Measurements from ENCODE around the gene RTCB.

Gene RTCB

GRCh38 chr22:32413719-32414118 lies 1.7 kb upstream of the RTCB start:
- peak in 1 of 2 experiments; percentile 55 for DNase-seq (ENCODE audit: low read depth in 1 of 2, low spot score in 1 of 2)
- TF ChIP-seq JUND (IDR thresholded peaks at IDR 0.05; ENCODE audit: low read depth) = no peak
- in situ Hi-C loops (cut with HindIII; ENCODE audit: low pct_unique_long_range_greater_than_20kb, low sequenced_read_pairs) = no loop called here

DNA sequence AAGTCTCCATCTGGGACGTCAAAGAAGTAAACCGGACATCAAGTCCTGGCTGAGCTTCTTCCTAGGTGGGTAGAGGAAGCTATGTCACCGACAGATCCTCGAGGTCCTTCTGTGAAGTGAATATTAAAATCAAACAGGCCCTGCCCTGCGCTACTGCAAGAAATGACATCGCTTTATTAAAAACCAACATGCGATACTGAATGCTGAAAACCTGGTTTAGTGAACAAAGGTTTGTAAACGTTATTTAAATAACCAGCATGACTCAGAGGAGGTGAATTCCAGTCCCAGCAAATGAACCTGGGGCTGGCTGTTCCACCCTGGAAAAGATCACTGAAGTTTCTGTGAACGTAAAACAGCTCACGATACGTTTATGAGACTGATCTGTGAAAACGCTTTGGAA lies 645 bp downstream of the RTCB start:
- in situ Hi-C loops (cut with HindIII; ENCODE audit: low pct_unique_long_range_greater_than_20kb, low sequenced_read_pairs) = no loop called here
- no peak for TF ChIP-seq JUND (IDR thresholded peaks at IDR 0.05; ENCODE audit: low read depth)
- peak in 1 of 2 experiments; percentile 9 for DNase-seq (ENCODE audit: low read depth in 1 of 2, low spot score in 1 of 2)

DNA sequence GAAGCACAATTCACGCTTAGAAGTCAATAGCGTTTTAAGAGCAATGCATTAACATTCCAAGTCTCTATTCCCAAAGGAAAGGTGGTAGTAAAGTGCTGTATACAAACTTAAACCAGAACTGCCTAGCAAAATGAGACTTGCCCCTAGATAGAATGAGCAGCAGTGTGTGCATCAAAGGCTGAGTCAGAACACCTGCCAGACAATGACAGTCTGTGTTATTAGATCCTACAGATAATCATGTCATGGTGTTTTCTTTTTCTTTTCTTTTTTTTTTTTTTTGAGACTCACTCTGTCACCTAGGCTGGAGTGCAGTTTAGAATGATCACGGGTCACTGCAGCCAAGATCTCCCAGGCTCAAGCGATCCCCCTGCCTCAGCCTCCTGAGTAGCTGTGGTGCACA lies 1.6 kb downstream of the RTCB start:
- DNase-seq (ENCODE audit: low read depth in 1 of 2, low spot score in 1 of 2) = no peak
- no peak for TF ChIP-seq JUND (IDR thresholded peaks at IDR 0.05; ENCODE audit: low read depth)
- in situ Hi-C loops (cut with HindIII; ENCODE audit: low pct_unique_long_range_greater_than_20kb, low sequenced_read_pairs) = no loop called here

DNA sequence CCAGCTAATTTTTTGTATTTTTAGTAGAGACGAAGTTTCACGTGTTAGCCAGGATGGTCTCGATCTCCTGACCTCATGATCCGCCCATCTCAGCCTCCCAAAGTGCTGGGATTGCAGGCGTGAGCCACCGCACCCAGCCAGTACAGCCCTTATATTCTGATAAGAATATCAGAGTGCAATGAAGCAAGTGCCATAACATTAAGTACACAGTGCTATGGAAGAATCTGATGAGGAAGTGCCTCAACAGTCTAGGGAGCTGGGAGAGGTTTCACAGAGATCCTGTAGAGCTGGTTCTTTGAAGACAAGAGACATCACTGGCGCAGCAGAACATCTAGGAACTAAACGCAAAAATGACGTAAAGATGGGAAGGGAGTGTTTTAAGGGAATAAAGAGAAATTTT lies 2.1 kb downstream of the RTCB start:
- DNase-seq (ENCODE audit: low read depth in 1 of 2, low spot score in 1 of 2) = no peak
- no peak for TF ChIP-seq JUND (IDR thresholded peaks at IDR 0.05; ENCODE audit: low read depth)
- in situ Hi-C loops (cut with HindIII; ENCODE audit: low pct_unique_long_range_greater_than_20kb, low sequenced_read_pairs) = no loop called here

DNA sequence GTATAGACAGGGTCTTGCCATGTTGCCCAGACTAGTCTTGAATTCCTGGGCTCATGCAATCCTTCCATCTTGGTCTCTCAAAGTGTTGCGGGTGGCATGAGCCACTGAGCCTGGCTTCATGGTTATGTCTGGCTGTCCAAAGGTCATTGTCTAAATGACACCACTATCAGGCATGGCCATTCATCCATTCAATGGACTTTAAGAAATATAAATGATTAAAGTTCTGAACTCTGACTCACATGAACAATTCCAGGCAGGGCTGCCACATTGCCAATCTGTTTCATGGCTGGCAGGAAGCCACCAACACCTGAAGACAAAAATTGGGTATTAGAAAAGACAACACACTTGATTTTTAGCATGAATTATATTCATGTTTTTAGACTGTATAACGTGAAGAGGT lies 4.1 kb downstream of the RTCB start:
- in situ Hi-C loops (cut with HindIII; ENCODE audit: low pct_unique_long_range_greater_than_20kb, low sequenced_read_pairs) = no loop called here

DNA sequence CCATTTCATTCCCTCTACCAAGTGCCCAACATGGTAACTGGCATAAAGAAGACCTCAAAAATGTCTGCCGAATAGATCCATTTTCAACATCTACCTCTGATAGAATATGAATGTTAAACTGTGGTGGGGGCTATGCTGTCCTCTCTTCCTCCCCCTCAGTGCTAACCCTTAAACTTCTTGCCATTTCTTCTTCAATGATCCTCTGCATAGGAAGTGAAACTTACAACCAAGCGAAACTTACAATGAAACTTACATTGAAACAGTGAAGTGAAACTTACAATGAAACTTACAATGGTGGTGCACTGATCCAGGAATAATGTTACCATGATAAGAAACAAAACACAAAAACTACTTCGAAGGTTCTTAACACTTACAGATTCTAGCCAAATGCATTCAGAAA lies 4.7 kb downstream of the RTCB start:
- DNase-seq (ENCODE audit: low read depth in 1 of 2, low spot score in 1 of 2) = no peak
- TF ChIP-seq JUND (IDR thresholded peaks at IDR 0.05; ENCODE audit: low read depth) = no peak
- in situ Hi-C loops (cut with HindIII; ENCODE audit: low pct_unique_long_range_greater_than_20kb, low sequenced_read_pairs) = no loop called here

More for the DNA sequence above, 4.1 kb downstream of the RTCB start:
- no peak for DNase-seq (ENCODE audit: low read depth in 1 of 2, low spot score in 1 of 2)
- no peak for TF ChIP-seq JUND (IDR thresholded peaks at IDR 0.05; ENCODE audit: low read depth)

- TF ChIP-seq JUND (IDR thresholded peaks at IDR 0.05; ENCODE audit: low read depth) = no peak
- DNase-seq (ENCODE audit: low read depth in 1 of 2, low spot score in 1 of 2) = no peak
- in situ Hi-C loops (cut with HindIII; ENCODE audit: low pct_unique_long_range_greater_than_20kb, low sequenced_read_pairs) = no loop called here
These were observed 8.0 kb downstream of the RTCB start for GRCh38 chr22:32404021-32404420.

- no peak for DNase-seq (ENCODE audit: low read depth in 1 of 2, low spot score in 1 of 2)
- in situ Hi-C loops (cut with HindIII; ENCODE audit: low pct_unique_long_range_greater_than_20kb, low sequenced_read_pairs) = no loop called here
- no peak for TF ChIP-seq JUND (IDR thresholded peaks at IDR 0.05; ENCODE audit: low read depth)
These were observed 10.6 kb downstream of the RTCB start for GRCh38 chr22:32401486-32401885.

DNA sequence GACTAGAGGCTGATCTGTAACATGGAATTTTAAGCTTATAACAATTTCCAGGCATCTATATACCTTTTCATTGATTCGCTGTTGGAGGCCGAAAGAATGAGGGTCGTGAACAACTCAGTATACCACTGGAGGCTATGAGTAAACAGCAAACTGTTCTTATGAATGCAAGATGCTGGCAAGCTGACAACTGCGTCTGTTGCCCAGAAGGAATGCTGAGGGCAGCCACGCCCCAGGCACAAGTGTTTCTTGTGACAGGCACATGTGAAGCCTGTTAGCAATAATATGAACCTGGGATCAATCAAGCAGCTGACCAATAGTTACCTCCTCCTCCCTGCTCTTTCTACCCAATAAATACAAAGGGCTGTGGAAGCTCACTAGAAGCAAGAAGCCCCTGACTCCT lies 15.3 kb downstream of the RTCB start:
- no peak for TF ChIP-seq JUND (IDR thresholded peaks at IDR 0.05; ENCODE audit: low read depth)
- DNase-seq (ENCODE audit: low read depth in 1 of 2, low spot score in 1 of 2) = peak in 1 of 2 experiments; percentile 1
- in situ Hi-C loops (cut with HindIII; ENCODE audit: low pct_unique_long_range_greater_than_20kb, low sequenced_read_pairs) = no loop called here

DNA sequence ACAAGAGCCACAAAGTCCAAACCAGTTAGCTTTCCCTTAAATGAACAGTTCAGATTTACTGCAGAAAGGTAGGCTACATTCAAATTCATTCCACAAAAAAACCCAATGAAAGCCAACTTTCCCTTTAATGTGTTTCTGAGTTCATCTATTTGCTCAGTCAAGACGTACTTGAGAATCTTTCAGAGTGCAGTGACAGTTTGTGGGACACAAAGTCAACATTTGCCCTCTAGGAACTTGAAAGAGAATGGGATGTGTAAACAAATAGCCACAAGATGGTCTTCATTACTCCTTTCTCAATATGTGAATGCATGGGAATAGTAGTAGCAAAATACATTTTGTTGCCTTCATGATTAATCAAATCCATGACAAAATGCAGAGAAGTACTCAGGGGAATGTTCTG lies 15.8 kb downstream of the RTCB start:
- DNase-seq (ENCODE audit: low read depth in 1 of 2, low spot score in 1 of 2) = no peak
- in situ Hi-C loops (cut with HindIII; ENCODE audit: low pct_unique_long_range_greater_than_20kb, low sequenced_read_pairs) = no loop called here
- no peak for TF ChIP-seq JUND (IDR thresholded peaks at IDR 0.05; ENCODE audit: low read depth)

DNA sequence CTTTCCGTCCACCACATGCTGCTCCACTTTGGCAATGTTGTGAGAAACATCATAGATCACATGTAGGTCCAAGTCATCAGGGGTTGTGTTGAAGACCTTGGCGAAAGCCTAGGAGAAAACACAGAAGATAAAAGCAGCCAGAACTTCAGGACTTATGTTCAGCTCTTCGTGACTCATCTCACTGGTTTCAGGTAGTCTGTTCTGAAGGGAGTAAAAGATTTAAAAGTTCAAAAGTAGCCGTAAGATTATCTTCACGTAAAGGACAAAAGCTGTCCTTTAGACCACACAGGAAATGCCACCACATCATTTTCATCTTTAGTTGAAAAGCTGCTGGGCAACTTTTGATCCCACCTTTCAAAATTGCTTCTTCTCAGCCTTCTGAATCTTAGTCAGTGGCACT lies 16.9 kb downstream of the RTCB start:
- TF ChIP-seq JUND (IDR thresholded peaks at IDR 0.05; ENCODE audit: low read depth) = no peak
- DNase-seq (ENCODE audit: low read depth in 1 of 2, low spot score in 1 of 2) = no peak
- in situ Hi-C loops (cut with HindIII; ENCODE audit: low pct_unique_long_range_greater_than_20kb, low sequenced_read_pairs) = no loop called here

- no peak for TF ChIP-seq JUND (IDR thresholded peaks at IDR 0.05; ENCODE audit: low read depth)
- peak in 1 of 2 experiments; percentile 9 for DNase-seq (ENCODE audit: low read depth in 1 of 2, low spot score in 1 of 2)
- in situ Hi-C loops (cut with HindIII; ENCODE audit: low pct_unique_long_range_greater_than_20kb, low sequenced_read_pairs) = no loop called here
These were observed 22.4 kb downstream of the RTCB start for GRCh38 chr22:32389685-32390084.

GRCh38 chr22:32385681-32386080 lies 26.4 kb downstream of the RTCB start:
- in situ Hi-C loops (cut with HindIII; ENCODE audit: low pct_unique_long_range_greater_than_20kb, low sequenced_read_pairs) = no loop called here
- DNase-seq (ENCODE audit: low read depth in 1 of 2, low spot score in 1 of 2) = no peak
- TF ChIP-seq JUND (IDR thresholded peaks at IDR 0.05; ENCODE audit: low read depth) = no peak

DNA sequence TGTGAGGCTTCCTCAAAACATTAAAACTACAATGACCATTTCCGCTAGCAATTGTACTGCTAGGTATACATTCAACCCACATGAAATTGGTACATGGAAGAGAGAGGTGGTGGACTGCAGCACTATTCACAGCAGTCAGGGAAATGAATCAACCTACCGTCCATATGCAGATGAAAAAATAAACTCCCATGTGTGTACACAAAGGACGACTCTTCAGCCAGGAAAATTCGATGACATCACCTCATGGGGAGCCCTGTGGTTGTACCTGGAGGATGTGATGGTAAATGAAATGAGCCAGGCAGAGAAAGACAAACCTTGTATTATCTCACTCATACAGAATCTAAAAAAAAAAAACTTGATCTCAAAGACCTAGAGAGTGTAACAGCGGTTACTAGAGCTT lies 31.1 kb downstream of the RTCB start:
- in situ Hi-C loops (cut with HindIII; ENCODE audit: low pct_unique_long_range_greater_than_20kb, low sequenced_read_pairs) = no loop called here
- TF ChIP-seq JUND (IDR thresholded peaks at IDR 0.05; ENCODE audit: low read depth) = no peak
- no peak for DNase-seq (ENCODE audit: low read depth in 1 of 2, low spot score in 1 of 2)

Data from T47D (cell line).